NCI-H2196 (cell line): ENCODE results near the gene PRR5L.

Experiments
- DNase-seq: peaks from one replicate; lab custom pipeline; 2025; ENCODE audit not compliant: unreplicated experiment; lab: John Stamatoyannopoulos, UW

The PRR5L gene

GRCh38 chr11:36278531-36279282 is 17.4 kb upstream of the PRR5L start:
- no peak for DNase-seq

DNA sequence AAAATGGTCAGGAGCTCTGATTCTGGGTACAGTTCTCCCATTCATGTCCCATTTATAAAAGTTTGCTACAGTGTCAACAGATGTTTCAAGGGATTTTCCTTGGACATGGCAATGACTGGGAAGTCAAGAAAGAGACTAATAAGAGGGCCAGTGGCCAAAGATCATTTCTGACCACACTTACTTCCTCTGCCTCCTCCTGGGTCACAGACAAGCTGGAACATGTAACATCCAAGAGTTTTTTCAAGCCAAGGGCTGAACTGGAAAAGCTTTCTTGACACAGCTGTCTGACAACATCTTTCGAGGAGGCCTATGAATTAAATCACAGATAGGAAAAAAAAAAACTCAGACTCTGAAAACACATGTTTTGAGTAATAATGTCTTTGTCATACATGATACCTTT is 15.6 kb upstream of the PRR5L start:
- no peak for DNase-seq

- no peak for DNase-seq
Measured at GRCh38 chr11:36281850-36282249, 14.2 kb upstream of the PRR5L start.

- no peak for DNase-seq
Measured at GRCh38 chr11:36282926-36283325, 13.2 kb upstream of the PRR5L start.

GRCh38 chr11:36288442-36289225 is 7.5 kb upstream of the PRR5L start:
- no peak for DNase-seq

DNA sequence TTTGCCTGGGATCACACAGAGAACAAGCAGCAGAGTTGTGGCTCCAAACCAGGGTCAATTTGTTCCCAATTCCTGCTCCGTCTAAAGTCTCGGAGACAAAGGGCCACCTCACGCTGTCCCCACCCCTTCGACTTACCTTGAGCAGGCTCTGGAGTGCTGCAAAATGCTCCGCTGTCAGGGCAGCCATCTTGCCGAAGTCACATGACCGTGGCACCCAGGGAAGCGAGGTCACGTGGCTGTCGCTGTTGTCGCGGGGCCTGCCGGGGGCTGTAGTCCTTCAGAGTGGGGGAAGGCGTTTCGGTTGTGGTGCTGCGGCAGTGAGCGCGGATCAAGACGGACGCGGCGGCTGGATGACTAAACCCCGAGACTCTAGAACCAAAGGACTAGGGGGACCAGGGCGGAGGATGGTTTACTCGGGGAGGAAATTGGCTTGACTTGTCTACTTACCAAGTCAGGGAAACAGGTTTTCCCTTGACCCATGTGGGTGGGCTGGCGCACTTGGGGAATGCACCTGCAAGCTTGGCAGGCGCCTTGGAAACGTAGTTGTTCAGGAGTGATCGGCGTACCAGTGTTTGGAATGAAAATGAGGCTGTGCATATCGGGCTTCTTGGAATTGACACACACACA is 6.7 kb upstream of the PRR5L start, which contains the start of gene COMMD9:
COMMD9 (minus strand) TSS at position 199 of the 627 bp plus-strand sequence; CDS start at position 187, 12 bp downstream.
- DNase-seq: peak; percentile 95

- peak; percentile 37 for DNase-seq
Measured at GRCh38 chr11:36292311-36292722, 3.8 kb upstream of the PRR5L start.

DNA sequence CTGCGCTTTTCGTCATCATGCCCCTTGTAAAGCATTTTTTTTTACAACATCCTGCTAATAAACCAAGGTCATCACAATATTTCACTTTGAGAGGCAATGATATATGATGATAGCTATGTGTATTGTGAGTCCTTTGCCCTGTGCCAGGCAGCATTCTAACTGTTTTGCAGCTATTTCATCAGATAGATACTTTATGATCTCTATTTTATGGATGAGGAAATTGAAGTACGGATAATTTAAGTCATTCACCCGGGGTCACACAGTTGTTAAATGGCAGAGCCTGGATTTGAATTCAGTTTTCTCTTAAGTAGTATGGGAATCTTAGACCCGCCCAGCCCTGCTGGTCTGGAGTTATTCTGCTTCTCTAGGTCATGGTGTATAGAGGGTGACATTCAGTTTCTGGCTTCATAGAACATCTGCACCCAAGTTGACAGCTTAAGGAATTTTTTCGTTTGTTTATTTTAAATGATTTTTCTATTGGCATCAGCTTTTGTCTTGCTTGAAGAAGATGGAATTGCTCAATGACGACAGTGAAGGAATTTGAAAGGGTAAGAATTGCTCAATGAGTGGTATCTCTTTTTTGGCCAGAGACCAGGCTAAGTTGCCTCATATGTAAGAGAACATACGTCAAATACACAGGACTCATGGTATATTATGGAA is 926 bp downstream of the PRR5L start:
- DNase-seq: no peak

DNA sequence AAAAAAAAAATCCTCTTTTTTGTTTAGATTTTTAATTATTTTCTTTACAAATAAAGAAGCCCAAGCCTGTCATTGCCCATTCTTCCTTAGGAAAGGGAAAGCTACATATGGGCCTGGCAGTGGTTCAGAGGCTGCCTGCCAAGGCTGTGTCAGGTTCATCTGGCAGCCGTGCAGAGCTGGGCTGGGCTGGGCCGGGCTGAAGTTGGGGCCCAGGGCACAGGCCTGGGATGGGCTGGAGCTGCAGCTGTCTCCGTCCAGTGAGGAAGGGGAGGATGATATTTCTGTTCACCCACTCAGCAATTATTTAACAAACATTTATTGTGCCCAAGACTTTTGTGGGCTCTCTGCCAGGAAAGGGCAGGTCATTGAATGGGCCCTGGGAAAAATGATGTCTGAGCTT is 4.6 kb downstream of the PRR5L start:
- DNase-seq: peak; percentile 85

- no peak for DNase-seq
Measured at GRCh38 chr11:36304351-36304750, 8.3 kb downstream of the PRR5L start.

DNA sequence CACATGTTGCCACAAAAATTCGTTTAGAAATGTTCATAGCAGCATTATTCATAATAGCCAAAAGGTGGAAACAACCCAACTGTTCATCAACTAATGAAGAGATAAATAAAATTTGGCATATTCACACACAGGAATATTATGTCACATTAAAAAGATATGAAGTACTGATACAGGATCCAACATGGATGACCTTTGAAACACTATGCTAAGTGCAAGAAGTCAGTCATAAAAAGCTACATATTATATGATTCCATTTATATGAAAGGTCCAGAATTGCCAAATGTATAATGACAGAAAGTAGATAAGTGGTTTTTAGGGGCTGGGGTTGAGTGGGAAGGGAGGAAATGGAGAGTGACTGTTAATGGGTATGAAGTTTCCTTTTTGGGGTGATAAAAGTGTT is 9.0 kb downstream of the PRR5L start:
- DNase-seq: no peak

GRCh38 chr11:36306888-36307287 is 10.8 kb downstream of the PRR5L start:
- peak; percentile 8 for DNase-seq

- DNase-seq: no peak
Measured at GRCh38 chr11:36308577-36308976, 12.5 kb downstream of the PRR5L start.

GRCh38 chr11:36309779-36310178 is 13.7 kb downstream of the PRR5L start:
- DNase-seq: no peak

GRCh38 chr11:36311926-36312595 is 16.0 kb downstream of the PRR5L start:
- peak; percentile 75 for DNase-seq

- DNase-seq: no peak
Measured at GRCh38 chr11:36312611-36313472, 16.8 kb downstream of the PRR5L start.

GRCh38 chr11:36313750-36314433 is 17.8 kb downstream of the PRR5L start:
- DNase-seq: no peak

DNA sequence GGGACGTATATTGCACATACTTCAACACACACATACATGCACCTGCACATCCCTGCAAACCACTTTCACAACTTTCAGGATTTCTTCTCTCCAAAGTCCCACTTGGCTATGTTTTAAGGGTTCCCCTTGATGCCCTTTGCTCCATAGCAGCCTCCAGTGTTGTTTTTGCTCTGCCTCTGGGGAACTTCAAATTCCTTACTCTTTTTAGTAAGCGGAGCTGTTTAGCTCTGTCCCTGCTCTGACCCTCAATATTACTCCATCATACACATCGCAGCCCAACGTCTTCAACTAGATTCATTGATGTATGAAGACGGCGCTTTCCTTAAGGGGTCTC is 18.3 kb downstream of the PRR5L start:
- DNase-seq: no peak

DNA sequence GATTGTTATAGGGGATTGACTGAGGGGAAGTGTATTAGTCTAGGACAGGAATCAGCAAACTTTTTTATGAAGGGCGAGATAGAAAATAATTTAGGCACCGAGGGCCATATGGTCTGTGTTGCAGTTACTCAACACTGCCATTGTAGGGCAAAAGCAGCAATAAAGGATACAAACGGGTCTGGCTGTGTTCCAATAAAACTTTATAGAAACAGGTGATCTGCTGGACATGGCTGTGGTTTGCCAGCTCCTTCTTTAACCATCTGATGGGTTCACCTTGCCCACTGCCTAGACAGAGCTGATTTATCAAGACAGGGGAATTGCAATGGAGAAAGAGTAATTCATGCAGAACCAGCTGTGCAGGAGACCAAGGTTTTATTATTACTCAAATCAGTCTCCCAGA is 20.0 kb downstream of the PRR5L start:
- no peak for DNase-seq
